AG20443 (cell line): ENCODE data around the gene FSHR.

Source experiments
- DNase-seq: peaks from one replicate; pipeline ENCODE4 v3.0.0; 2012; ENCODE audit warnings: low spot score, mixed read lengths

FSHR gene

GRCh38 chr2:49111456-49111855 lies 42.9 kb downstream of the FSHR start:
- no peak for DNase-seq

GRCh38 chr2:49111006-49111405 lies 43.3 kb downstream of the FSHR start:
- no peak for DNase-seq

- DNase-seq, result no peak
These were observed 43.7 kb downstream of the FSHR start for GRCh38 chr2:49110571-49110970.

- DNase-seq, result no peak
These were observed 45.5 kb downstream of the FSHR start for GRCh38 chr2:49108851-49109250.

GRCh38 chr2:49108436-49108835 lies 45.9 kb downstream of the FSHR start:
- DNase-seq, result no peak

GRCh38 chr2:49105506-49105905 lies 48.8 kb downstream of the FSHR start:
- DNase-seq, result no peak

- no peak for DNase-seq
These were observed 52.2 kb downstream of the FSHR start for GRCh38 chr2:49102146-49102545.

GRCh38 chr2:49080681-49081080 lies 73.6 kb downstream of the FSHR start:
- DNase-seq, result no peak

- DNase-seq, result no peak
These were observed 83.6 kb downstream of the FSHR start for GRCh38 chr2:49070716-49071115.

- DNase-seq, result no peak
These were observed 84.5 kb downstream of the FSHR start for GRCh38 chr2:49069829-49070228.

- no peak for DNase-seq
These were observed 85.7 kb downstream of the FSHR start for GRCh38 chr2:49068613-49069012.

- no peak for DNase-seq
These were observed 86.3 kb downstream of the FSHR start for GRCh38 chr2:49067971-49068370.

GRCh38 chr2:49053156-49053555 lies 101.2 kb downstream of the FSHR start:
- no peak for DNase-seq

- no peak for DNase-seq
These were observed 104.0 kb downstream of the FSHR start for GRCh38 chr2:49050265-49050664.

- DNase-seq, result no peak
These were observed 105.2 kb downstream of the FSHR start for GRCh38 chr2:49049161-49049560.

GRCh38 chr2:49045083-49045482 lies 109.2 kb downstream of the FSHR start:
- no peak for DNase-seq

- no peak for DNase-seq
These were observed 109.8 kb downstream of the FSHR start for GRCh38 chr2:49044350-49045079.

GRCh38 chr2:49043405-49043982 lies 110.8 kb downstream of the FSHR start:
- DNase-seq, result no peak

- no peak for DNase-seq
These were observed 111.8 kb downstream of the FSHR start for GRCh38 chr2:49042488-49042887.

GRCh38 chr2:49041061-49041460 lies 113.3 kb downstream of the FSHR start:
- DNase-seq, result no peak

GRCh38 chr2:49037197-49037596 lies 117.1 kb downstream of the FSHR start:
- DNase-seq, result no peak

- DNase-seq, result no peak
These were observed 118.8 kb downstream of the FSHR start for GRCh38 chr2:49035481-49035880.

GRCh38 chr2:49033394-49034185 lies 120.7 kb downstream of the FSHR start:
- no peak for DNase-seq
